Keratinocyte (primary cell): Measurements from ENCODE around the gene FBH1.

Source experiments
- EZH2 ChIP-seq: IDR thresholded peaks from one replicate; pipeline ENCODE4 v1.6.1; 2012; ENCODE audit warnings: inconsistent platforms, mild to moderate bottlenecking, low read length, moderate library complexity
- TF ChIP-seq, protein P1 (sequence below), 3 experiments: IDR thresholded peaks in 1 of 3; conservative IDR thresholded peaks in 1 of 3; optimal IDR thresholded peaks in 1 of 3; 2 replicates in 2 of 3; 3 replicates in 1 of 3; pipeline versions ENCODE3 to v1.5.1; 2011; ENCODE audit warnings: low read length in 3 of 3, mild to moderate bottlenecking in 3 of 3, moderate library complexity in 2 of 3, control low read depth in 1 of 3, inconsistent platforms in 1 of 3; ENCODE audit not compliant: insufficient read depth in 2 of 3; ENCODE audit errors: extremely low read depth in 1 of 3

DNA sequence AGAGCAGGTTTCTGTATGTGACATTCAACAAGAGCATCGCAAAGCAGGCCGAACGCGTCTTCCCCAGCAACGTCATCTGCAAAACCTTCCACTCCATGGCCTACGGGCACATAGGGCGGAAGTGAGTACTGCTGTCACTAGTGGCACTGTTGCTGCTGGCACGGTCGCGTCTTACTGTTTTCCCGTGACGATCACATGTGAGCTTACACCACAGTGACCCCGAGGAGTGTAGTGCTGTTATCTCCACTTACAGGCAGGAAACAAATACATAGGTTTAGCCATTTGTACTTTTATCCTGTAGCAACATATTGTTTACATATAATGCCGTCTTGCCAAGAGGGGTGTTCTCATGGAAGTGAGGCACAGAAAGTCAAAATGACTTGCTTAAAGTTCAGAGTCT is 25.4 kb downstream of the FBH1 start:
- TF ChIP-seq, protein P1, sequence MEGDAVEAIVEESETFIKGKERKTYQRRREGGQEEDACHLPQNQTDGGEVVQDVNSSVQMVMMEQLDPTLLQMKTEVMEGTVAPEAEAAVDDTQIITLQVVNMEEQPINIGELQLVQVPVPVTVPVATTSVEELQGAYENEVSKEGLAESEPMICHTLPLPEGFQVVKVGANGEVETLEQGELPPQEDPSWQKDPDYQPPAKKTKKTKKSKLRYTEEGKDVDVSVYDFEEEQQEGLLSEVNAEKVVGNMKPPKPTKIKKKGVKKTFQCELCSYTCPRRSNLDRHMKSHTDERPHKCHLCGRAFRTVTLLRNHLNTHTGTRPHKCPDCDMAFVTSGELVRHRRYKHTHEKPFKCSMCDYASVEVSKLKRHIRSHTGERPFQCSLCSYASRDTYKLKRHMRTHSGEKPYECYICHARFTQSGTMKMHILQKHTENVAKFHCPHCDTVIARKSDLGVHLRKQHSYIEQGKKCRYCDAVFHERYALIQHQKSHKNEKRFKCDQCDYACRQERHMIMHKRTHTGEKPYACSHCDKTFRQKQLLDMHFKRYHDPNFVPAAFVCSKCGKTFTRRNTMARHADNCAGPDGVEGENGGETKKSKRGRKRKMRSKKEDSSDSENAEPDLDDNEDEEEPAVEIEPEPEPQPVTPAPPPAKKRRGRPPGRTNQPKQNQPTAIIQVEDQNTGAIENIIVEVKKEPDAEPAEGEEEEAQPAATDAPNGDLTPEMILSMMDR (optimal IDR thresholded peaks at IDR 0.05 in 1 of 3, IDR thresholded peaks at IDR 0.05 in 1 of 3, conservative IDR thresholded peaks at IDR 0.05 in 1 of 3; ENCODE audit: extremely low read depth in 1 of 3, insufficient read depth in 2 of 3, low read length in 3 of 3), result no peak
- no peak for TF ChIP-seq EZH2
